Upper lobe of right lung (tissue), 1 donor: ENCODE measurements around the gene CAPN7. TPM values are rescaled to one million over a fixed set of nuclear protein-coding genes. Genes with fewer than 3 reads are reported as not detected.
A peak's percentile ranks its signal among the peaks of the same experiment; 100 is the strongest.
"Not testable (repeated sequence)": the region's sequence is repeated elsewhere in the genome, so short reads cannot be mapped to it uniquely, and the experiment has no call there.

ENCODE experiments used
- ATAC-seq: fragments of 200-7000 bp; cut with Tn5 transposase; one replicate; pipeline ENCODE4 v1.9.1; 2020; ENCODE audit warnings: mild to moderate bottlenecking, moderate library complexity
- DNase-seq: peaks from one replicate; pipeline ENCODE4 v3.0.0-alpha.2; 2020
- H3K27ac ChIP-seq: fragments of 200-600 bp; one replicate; pipeline ENCODE4 v1.8.0; 2022
- H3K27me3 ChIP-seq: fragments of 200-600 bp; one replicate; pipeline ENCODE4 v1.8.0; 2022; ENCODE audit warnings: mild to moderate bottlenecking
- H3K36me3 ChIP-seq: fragments of 200-600 bp; one replicate; pipeline ENCODE4 v1.8.0; 2022
- H3K4me1 ChIP-seq: fragments of 200-600 bp; one replicate; pipeline ENCODE4 v1.8.0; 2022
- H3K4me3 ChIP-seq: fragments of 200-600 bp; one replicate; pipeline ENCODE4 v1.8.0; 2022; ENCODE audit warnings: mild to moderate bottlenecking
- H3K9me3 ChIP-seq: fragments of 200-600 bp; one replicate; pipeline ENCODE4 v1.8.0; 2022
- CTCF ChIP-seq: fragments of 200-600 bp; IDR thresholded peaks from one replicate; pipeline ENCODE4 v1.8.0; 2022; ENCODE audit warnings: antibody characterized with exemption
- intact Hi-C: fragments of 100-400 bp; cut with DNase I; formaldehyde crosslinking; loops from one replicate; pipeline ENCODE4 v1.11.0; 2022
- long read RNA-seq: library from polyadenylated mRNA; unstranded; transcript quantifications from one replicate; pipeline ENCODE4 v2.0.0, GENCODE V29; 2021
- total RNA-seq: library from RNA; stranded (reverse); fragmentation: NEBNext Ultra II Directional; extraction: Animal tissue kit (Norgen Biotek cat#: 25700); gene quantifications from one replicate; pipeline ENCODE4 v1.2.1, GENCODE V29; 2021
- donor health status: DM: no; HTN: yes; CAD: no; lungs with severe emphysema.

Gene CAPN7
- total RNA-seq = 45.1 TPM
- long read RNA-seq, full-length matches to known transcripts = 22 of 54 reads
- long read RNA-seq, partial matches to known transcripts = 9 of 54 reads
- long read RNA-seq, other reads (novel, unspliced or antisense) = 23 of 54 reads

- TF ChIP-seq CTCF = peak; percentile 48
- no peaks in the 10 kb centered on the region for H3K27me3 ChIP-seq
- intact Hi-C loops = no loop called here
- H3K4me3 ChIP-seq = peak within 1 kb of the TSS; percentile 93
- H3K27ac ChIP-seq = peak within 1 kb of the TSS; percentile 97
- H3K36me3 ChIP-seq = peaks cover 15% of the 10 kb centered on the region
- DNase-seq (peak; percentile 98), ATAC-seq (peak; percentile 98)
- peaks cover 15% of the 10 kb centered on the region for H3K4me1 ChIP-seq
- no peaks in the 10 kb centered on the region for H3K9me3 ChIP-seq
Observed at GRCh38 chr3:15205934-15206661, at the start of gene CAPN7. CAPN7 (plus strand) TSS chr3:15206246; CDS start chr3:15206496, 250 bp downstream.

GRCh38 chr3:15157441-15157840 is 48.6 kb upstream of the CAPN7 start:
- no peak overlapping the region for H3K27ac ChIP-seq
- no peaks in the 10 kb centered on the region for H3K27me3 ChIP-seq
- no peaks in the 10 kb centered on the region for H3K9me3 ChIP-seq
- TF ChIP-seq CTCF = no peak
- H3K4me3 ChIP-seq = no peak overlapping the region
- H3K36me3 ChIP-seq = no peaks in the 10 kb centered on the region
- ATAC-seq (no peak), DNase-seq (no peak)
- intact Hi-C loops = no loop called here
- H3K4me1 ChIP-seq = no peaks in the 10 kb centered on the region

GRCh38 chr3:15159501-15160136 is 46.4 kb upstream of the CAPN7 start:
- DNase-seq (no peak), ATAC-seq (no peak)
- Histone ChIP-seq H3K9me3 (no peaks in the 10 kb centered on the region), H3K4me1 (no peaks in the 10 kb centered on the region), H3K27me3 (no peaks in the 10 kb centered on the region), H3K27ac (no peak overlapping the region), H3K4me3 (no peak overlapping the region), H3K36me3 (no peaks in the 10 kb centered on the region)
- no peak for TF ChIP-seq CTCF
- intact Hi-C loops = no loop called here

- no peak for DNase-seq
- no peaks in the 10 kb centered on the region for H3K27me3 ChIP-seq
- no peak for ATAC-seq
- no peak overlapping the region for H3K27ac ChIP-seq
- H3K4me3 ChIP-seq = no peak overlapping the region
- intact Hi-C loops = no loop called here
- H3K36me3 ChIP-seq = no peaks in the 10 kb centered on the region
- TF ChIP-seq CTCF = no peak
- H3K9me3 ChIP-seq = no peaks in the 10 kb centered on the region
- H3K4me1 ChIP-seq = no peaks in the 10 kb centered on the region
Observed at GRCh38 chr3:15160662-15161061, 45.4 kb upstream of the CAPN7 start.

- H3K27ac ChIP-seq = no peak overlapping the region
Observed at GRCh38 chr3:15161133-15161532, 44.9 kb upstream of the CAPN7 start.

GRCh38 chr3:15163656-15164055 is 42.4 kb upstream of the CAPN7 start:
- intact Hi-C loops, ATAC-seq, H3K4me1 ChIP-seq: not testable (repeated sequence)

More at GRCh38 chr3:15161133-15161532, 44.9 kb upstream of the CAPN7 start:
- Histone ChIP-seq H3K9me3 (no peaks in the 10 kb centered on the region), H3K27me3 (no peaks in the 10 kb centered on the region), H3K4me3 (no peak overlapping the region), H3K4me1 (no peaks in the 10 kb centered on the region), H3K36me3 (no peaks in the 10 kb centered on the region)
- no peak for TF ChIP-seq CTCF
- DNase-seq (no peak), ATAC-seq (no peak)
- intact Hi-C loops = no loop called here

More at GRCh38 chr3:15163656-15164055, 42.4 kb upstream of the CAPN7 start:
- not testable (repeated sequence) for H3K27me3 ChIP-seq, H3K27ac ChIP-seq, H3K9me3 ChIP-seq, H3K36me3 ChIP-seq, H3K4me3 ChIP-seq, DNase-seq
